ENCODE measurements around the gene KRTAP10-6.
"Not testable (repeated sequence)": the region's sequence is repeated elsewhere in the genome, so short reads cannot be mapped to it uniquely, and the experiment has no call there.

Gene KRTAP10-6

GRCh38 chr21:44627831-44628233 lies 35.5 kb upstream of the KRTAP10-6 start:
- not testable (repeated sequence) for H3K27me3 ChIP-seq (ENCODE audit: insufficient read depth, low read length); H3K4me3 ChIP-seq (ENCODE audit: low read length); H3K4me1 ChIP-seq (ENCODE audit: insufficient read depth, low read length); H3K36me3 ChIP-seq (ENCODE audit: insufficient read depth, low read depth, low read length); H3K9ac ChIP-seq (ENCODE audit: low read depth, low read length); H3K27ac ChIP-seq (ENCODE audit: low read length)
- peaks cover 22% of the 10 kb centered on the region for H3K9me3 ChIP-seq (ENCODE audit: insufficient read depth, low read depth, low read length)

GRCh38 chr21:44627181-44627822 lies 35.0 kb upstream of the KRTAP10-6 start:
- not testable (repeated sequence) for H3K27me3 ChIP-seq (ENCODE audit: insufficient read depth, low read length); H3K4me1 ChIP-seq (ENCODE audit: insufficient read depth, low read length); H3K36me3 ChIP-seq (ENCODE audit: insufficient read depth, low read depth, low read length); H3K4me3 ChIP-seq (ENCODE audit: low read length); H3K27ac ChIP-seq (ENCODE audit: low read length); H3K9ac ChIP-seq (ENCODE audit: low read depth, low read length)
- peaks cover 28% of the 10 kb centered on the region for H3K9me3 ChIP-seq (ENCODE audit: insufficient read depth, low read depth, low read length)

GRCh38 chr21:44626673-44627143 lies 34.4 kb upstream of the KRTAP10-6 start, which contains the start of gene KRTAP10-9:
Gene KRTAP10-9, plus strand, starts transcription at chr21:44627093. Its CDS starts 79 bp downstream, at chr21:44627172.
- H3K9me3 ChIP-seq (ENCODE audit: insufficient read depth, low read depth, low read length), result peaks cover 28% of the 10 kb centered on the region

GRCh38 chr21:44626262-44626661 lies 34.0 kb upstream of the KRTAP10-6 start:
- Histone ChIP-seq H3K9ac (ENCODE audit: low read depth, low read length) (no peak overlapping the region), H3K36me3 (ENCODE audit: insufficient read depth, low read depth, low read length) (no peaks in the 10 kb centered on the region), H3K27ac (ENCODE audit: low read length) (no peak overlapping the region), H3K4me1 (ENCODE audit: insufficient read depth, low read length) (no peaks in the 10 kb centered on the region), H3K4me3 (ENCODE audit: low read length) (no peak overlapping the region), H3K27me3 (ENCODE audit: insufficient read depth, low read length) (no peaks in the 10 kb centered on the region), H3K9me3 (ENCODE audit: insufficient read depth, low read depth, low read length) (peaks cover 28% of the 10 kb centered on the region)

More at GRCh38 chr21:44626673-44627143, 34.4 kb upstream of the KRTAP10-6 start, which contains the start of gene KRTAP10-9:
- Histone ChIP-seq H3K27me3 (ENCODE audit: insufficient read depth, low read length) (no peaks in the 10 kb centered on the region), H3K4me3 (ENCODE audit: low read length) (no peak within 1 kb of the TSS), H3K27ac (ENCODE audit: low read length) (no peak within 1 kb of the TSS), H3K9ac (ENCODE audit: low read depth, low read length) (no peak within 1 kb of the TSS), H3K4me1 (ENCODE audit: insufficient read depth, low read length) (no peaks in the 10 kb centered on the region), H3K36me3 (ENCODE audit: insufficient read depth, low read depth, low read length) (no peaks in the 10 kb centered on the region)

GRCh38 chr21:44625756-44626155 lies 33.5 kb upstream of the KRTAP10-6 start:
- Histone ChIP-seq H3K27ac (ENCODE audit: low read length) (no peak overlapping the region), H3K9me3 (ENCODE audit: insufficient read depth, low read depth, low read length) (peaks cover 33% of the 10 kb centered on the region), H3K4me3 (ENCODE audit: low read length) (no peak overlapping the region), H3K27me3 (ENCODE audit: insufficient read depth, low read length) (no peaks in the 10 kb centered on the region), H3K9ac (ENCODE audit: low read depth, low read length) (no peak overlapping the region), H3K4me1 (ENCODE audit: insufficient read depth, low read length) (no peaks in the 10 kb centered on the region), H3K36me3 (ENCODE audit: insufficient read depth, low read depth, low read length) (no peaks in the 10 kb centered on the region)

- Histone ChIP-seq H3K9me3 (ENCODE audit: insufficient read depth, low read depth, low read length) (peaks cover 51% of the 10 kb centered on the region), H3K9ac (ENCODE audit: low read depth, low read length) (no peak overlapping the region), H3K36me3 (ENCODE audit: insufficient read depth, low read depth, low read length) (no peaks in the 10 kb centered on the region), H3K4me1 (ENCODE audit: insufficient read depth, low read length) (no peaks in the 10 kb centered on the region), H3K27me3 (ENCODE audit: insufficient read depth, low read length) (no peaks in the 10 kb centered on the region), H3K4me3 (ENCODE audit: low read length) (no peak overlapping the region), H3K27ac (ENCODE audit: low read length) (no peak overlapping the region)
Measured at GRCh38 chr21:44623575-44623974, 31.3 kb upstream of the KRTAP10-6 start.

GRCh38 chr21:44619886-44620285 lies 27.6 kb upstream of the KRTAP10-6 start:
- Histone ChIP-seq H3K9me3 (ENCODE audit: insufficient read depth, low read depth, low read length) (peaks cover 49% of the 10 kb centered on the region), H3K4me3 (ENCODE audit: low read length) (no peak overlapping the region), H3K27ac (ENCODE audit: low read length) (no peak overlapping the region), H3K36me3 (ENCODE audit: insufficient read depth, low read depth, low read length) (no peaks in the 10 kb centered on the region), H3K9ac (ENCODE audit: low read depth, low read length) (no peak overlapping the region), H3K4me1 (ENCODE audit: insufficient read depth, low read length) (no peaks in the 10 kb centered on the region), H3K27me3 (ENCODE audit: insufficient read depth, low read length) (no peaks in the 10 kb centered on the region)

- Histone ChIP-seq H3K9me3 (ENCODE audit: insufficient read depth, low read depth, low read length) (peaks cover 40% of the 10 kb centered on the region), H3K36me3 (ENCODE audit: insufficient read depth, low read depth, low read length) (no peaks in the 10 kb centered on the region), H3K4me3 (ENCODE audit: low read length) (no peak overlapping the region), H3K27ac (ENCODE audit: low read length) (no peak overlapping the region), H3K27me3 (ENCODE audit: insufficient read depth, low read length) (no peaks in the 10 kb centered on the region), H3K4me1 (ENCODE audit: insufficient read depth, low read length) (no peaks in the 10 kb centered on the region), H3K9ac (ENCODE audit: low read depth, low read length) (no peak overlapping the region)
Measured at GRCh38 chr21:44618909-44619308, 26.6 kb upstream of the KRTAP10-6 start.

GRCh38 chr21:44618504-44618903 lies 26.2 kb upstream of the KRTAP10-6 start:
- H3K27me3 ChIP-seq (ENCODE audit: insufficient read depth, low read length), result no peaks in the 10 kb centered on the region
- H3K27ac ChIP-seq (ENCODE audit: low read length), result no peak overlapping the region
- H3K9me3 ChIP-seq (ENCODE audit: insufficient read depth, low read depth, low read length), result peaks cover 36% of the 10 kb centered on the region
- no peaks in the 10 kb centered on the region for H3K4me1 ChIP-seq (ENCODE audit: insufficient read depth, low read length)
- H3K36me3 ChIP-seq (ENCODE audit: insufficient read depth, low read depth, low read length), result no peaks in the 10 kb centered on the region
- no peak overlapping the region for H3K4me3 ChIP-seq (ENCODE audit: low read length)
- no peak overlapping the region for H3K9ac ChIP-seq (ENCODE audit: low read depth, low read length)

GRCh38 chr21:44617071-44617501 lies 24.8 kb upstream of the KRTAP10-6 start:
- Histone ChIP-seq H3K36me3 (ENCODE audit: insufficient read depth, low read depth, low read length) (no peaks in the 10 kb centered on the region), H3K4me1 (ENCODE audit: insufficient read depth, low read length) (no peaks in the 10 kb centered on the region), H3K9ac (ENCODE audit: low read depth, low read length) (no peak overlapping the region), H3K27me3 (ENCODE audit: insufficient read depth, low read length) (no peaks in the 10 kb centered on the region), H3K27ac (ENCODE audit: low read length) (no peak overlapping the region), H3K4me3 (ENCODE audit: low read length) (no peak overlapping the region), H3K9me3 (ENCODE audit: insufficient read depth, low read depth, low read length) (peaks cover 23% of the 10 kb centered on the region)

GRCh38 chr21:44616591-44616926 lies 24.3 kb upstream of the KRTAP10-6 start:
- Histone ChIP-seq H3K27ac (ENCODE audit: low read length) (no peak overlapping the region), H3K36me3 (ENCODE audit: insufficient read depth, low read depth, low read length) (no peaks in the 10 kb centered on the region), H3K27me3 (ENCODE audit: insufficient read depth, low read length) (no peaks in the 10 kb centered on the region), H3K4me1 (ENCODE audit: insufficient read depth, low read length) (no peaks in the 10 kb centered on the region), H3K9ac (ENCODE audit: low read depth, low read length) (no peak overlapping the region), H3K9me3 (ENCODE audit: insufficient read depth, low read depth, low read length) (peaks cover 26% of the 10 kb centered on the region), H3K4me3 (ENCODE audit: low read length) (no peak overlapping the region)

- Histone ChIP-seq H3K27me3 (ENCODE audit: insufficient read depth, low read length) (no peaks in the 10 kb centered on the region), H3K9me3 (ENCODE audit: insufficient read depth, low read depth, low read length) (peaks cover 29% of the 10 kb centered on the region), H3K4me1 (ENCODE audit: insufficient read depth, low read length) (no peaks in the 10 kb centered on the region), H3K36me3 (ENCODE audit: insufficient read depth, low read depth, low read length) (no peaks in the 10 kb centered on the region), H3K9ac (ENCODE audit: low read depth, low read length) (no peak overlapping the region), H3K27ac (ENCODE audit: low read length) (no peak overlapping the region), H3K4me3 (ENCODE audit: low read length) (no peak overlapping the region)
Measured at GRCh38 chr21:44615911-44616590, 23.7 kb upstream of the KRTAP10-6 start.

All from iPS-20b (cell line).